SHP77 (cell line): ENCODE results near the gene MAP4K4.

Experiments used
- DNase-seq, 2 experiments: peaks; one replicate each; lab custom pipeline; 2025; lab: John Stamatoyannopoulos, UW

Gene MAP4K4

GRCh38 chr2:101723371-101724124, 26.0 kb downstream of the MAP4K4 start:
- DNase-seq, result no peak

GRCh38 chr2:101724125-101724474, 26.6 kb downstream of the MAP4K4 start:
- no peak for DNase-seq

- no peak for DNase-seq
These were observed 27.5 kb downstream of the MAP4K4 start for GRCh38 chr2:101725038-101725437.

GRCh38 chr2:101725515-101726192, 28.1 kb downstream of the MAP4K4 start:
- no peak for DNase-seq

GRCh38 chr2:101728865-101729264, 31.4 kb downstream of the MAP4K4 start:
- no peak for DNase-seq

GRCh38 chr2:101729521-101730190, 32.1 kb downstream of the MAP4K4 start:
- no peak for DNase-seq

- DNase-seq, result no peak
These were observed 33.9 kb downstream of the MAP4K4 start for GRCh38 chr2:101731221-101732054.

- DNase-seq, result no peak
These were observed 34.7 kb downstream of the MAP4K4 start for GRCh38 chr2:101732199-101732598.

GRCh38 chr2:101732773-101733256, 35.3 kb downstream of the MAP4K4 start:
- no peak for DNase-seq

- no peak for DNase-seq
These were observed 35.9 kb downstream of the MAP4K4 start for GRCh38 chr2:101733257-101733993.

GRCh38 chr2:101734505-101735165, 37.1 kb downstream of the MAP4K4 start:
- no peak for DNase-seq

GRCh38 chr2:101735166-101735533, 37.6 kb downstream of the MAP4K4 start:
- DNase-seq, result no peak

- DNase-seq, result no peak
These were observed 38.7 kb downstream of the MAP4K4 start for GRCh38 chr2:101736233-101736632.

- DNase-seq, result no peak
These were observed 39.4 kb downstream of the MAP4K4 start for GRCh38 chr2:101736861-101737291.

GRCh38 chr2:101737478-101738255, 40.2 kb downstream of the MAP4K4 start:
- DNase-seq, result no peak

GRCh38 chr2:101738649-101739048, 41.1 kb downstream of the MAP4K4 start:
- DNase-seq, result no peak

GRCh38 chr2:101740555-101740964, 43.1 kb downstream of the MAP4K4 start:
- no peak for DNase-seq

GRCh38 chr2:101741775-101742520, 44.4 kb downstream of the MAP4K4 start:
- DNase-seq, result no peak

GRCh38 chr2:101742547-101742946, 45.0 kb downstream of the MAP4K4 start:
- DNase-seq, result no peak
